HG03439 (cell line): ENCODE data around the gene IFIH1.

Source experiments
- ATAC-seq: cut with Tn5 transposase; IDR thresholded peaks from one replicate; pipeline ENCODE4 v1.9.1; 2021; ENCODE audit warnings: mild to moderate bottlenecking, moderate library complexity; ENCODE audit not compliant: unreplicated experiment

The IFIH1 gene

DNA sequence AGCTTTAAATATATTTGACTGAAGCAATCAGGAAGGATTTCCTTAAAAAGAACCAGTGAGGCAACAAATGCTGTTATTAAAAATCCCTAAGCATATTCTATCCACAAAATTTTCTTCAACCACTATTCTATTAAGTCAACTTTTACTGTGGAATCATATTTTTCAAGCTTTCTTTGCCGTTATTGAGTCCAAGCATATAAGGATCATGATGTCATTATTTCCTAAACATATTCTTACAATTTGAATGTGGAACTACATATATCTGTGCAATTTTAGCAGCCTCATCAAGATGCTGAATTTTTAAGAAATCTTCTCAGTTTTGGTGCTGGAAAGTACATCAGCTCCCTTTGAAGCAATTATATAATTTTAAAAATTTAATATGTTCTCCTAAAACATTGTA is 5.6 kb downstream of the IFIH1 start:
- ATAC-seq: no peak

DNA sequence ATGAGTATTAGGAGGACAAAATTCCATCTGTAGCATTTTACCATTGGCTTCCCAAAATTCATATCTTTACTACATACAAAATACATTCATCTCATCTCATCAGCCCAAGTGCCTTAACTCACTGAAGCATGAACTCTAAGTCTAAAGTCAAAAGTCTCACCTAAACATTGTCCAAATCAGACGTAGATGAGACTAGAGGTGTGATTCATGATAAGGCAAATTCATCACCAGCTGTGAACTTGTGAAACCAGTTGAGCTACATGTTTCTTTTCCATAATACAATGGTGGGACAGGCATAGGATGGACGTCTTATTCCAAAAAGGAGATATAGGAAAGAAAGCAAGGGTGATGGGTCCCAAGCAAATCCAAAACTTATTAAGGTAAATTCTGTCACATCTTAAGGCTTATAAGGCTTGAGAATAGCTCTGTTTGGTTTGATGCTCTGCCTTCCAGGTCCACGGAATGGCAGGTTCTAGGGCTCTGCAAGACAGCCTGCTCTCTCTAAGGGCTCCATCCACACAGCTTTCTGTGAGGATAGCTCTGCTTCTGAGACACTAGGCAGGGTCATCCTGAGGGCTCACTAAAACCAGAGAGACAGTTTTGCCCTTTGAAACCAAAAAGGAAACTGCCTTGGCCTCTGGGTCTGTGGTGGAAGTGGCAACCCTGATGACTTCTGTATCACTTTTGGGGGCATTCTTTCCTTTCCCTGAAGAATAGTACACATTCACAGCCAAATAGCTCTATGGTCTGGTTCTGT is 9.6 kb downstream of the IFIH1 start:
- peak; percentile 61 for ATAC-seq

DNA sequence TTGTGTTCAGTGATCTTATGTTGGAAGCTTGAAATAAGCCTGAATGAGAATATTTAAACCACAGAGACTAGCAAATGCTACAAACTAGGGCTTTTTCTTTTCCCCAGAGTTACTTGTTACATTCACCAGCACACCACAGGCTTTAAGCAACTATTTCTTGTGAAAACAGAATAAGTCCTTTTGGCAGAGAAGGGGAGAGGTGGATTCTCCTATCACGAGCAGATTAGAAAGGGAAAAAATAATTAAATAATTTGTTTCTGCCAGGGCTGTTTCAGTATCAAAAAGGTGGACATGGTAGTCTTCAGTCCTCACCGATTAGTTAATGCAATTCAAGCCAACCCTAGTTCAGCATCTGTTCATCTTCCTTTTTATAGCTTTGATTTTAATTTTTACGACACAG is 12.6 kb downstream of the IFIH1 start:
- ATAC-seq: no peak

DNA sequence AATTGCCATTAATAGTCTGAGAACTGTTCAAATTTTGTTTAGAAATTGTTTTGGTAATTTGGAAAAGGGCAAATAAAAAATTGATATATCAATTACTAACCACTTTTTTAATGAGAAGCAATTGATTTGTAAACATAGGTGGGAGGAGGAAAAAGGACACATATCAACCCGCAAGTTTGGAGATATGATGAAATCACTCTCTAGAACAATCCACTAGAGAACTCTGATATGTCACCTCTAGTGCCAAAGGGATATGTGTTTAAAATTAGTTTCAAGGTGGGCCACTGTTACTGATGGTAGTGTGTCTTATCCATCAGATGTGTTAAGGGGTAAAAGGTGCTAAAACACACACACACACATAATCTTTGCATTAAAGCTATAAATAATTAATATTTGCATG is 16.6 kb downstream of the IFIH1 start:
- no peak for ATAC-seq

DNA sequence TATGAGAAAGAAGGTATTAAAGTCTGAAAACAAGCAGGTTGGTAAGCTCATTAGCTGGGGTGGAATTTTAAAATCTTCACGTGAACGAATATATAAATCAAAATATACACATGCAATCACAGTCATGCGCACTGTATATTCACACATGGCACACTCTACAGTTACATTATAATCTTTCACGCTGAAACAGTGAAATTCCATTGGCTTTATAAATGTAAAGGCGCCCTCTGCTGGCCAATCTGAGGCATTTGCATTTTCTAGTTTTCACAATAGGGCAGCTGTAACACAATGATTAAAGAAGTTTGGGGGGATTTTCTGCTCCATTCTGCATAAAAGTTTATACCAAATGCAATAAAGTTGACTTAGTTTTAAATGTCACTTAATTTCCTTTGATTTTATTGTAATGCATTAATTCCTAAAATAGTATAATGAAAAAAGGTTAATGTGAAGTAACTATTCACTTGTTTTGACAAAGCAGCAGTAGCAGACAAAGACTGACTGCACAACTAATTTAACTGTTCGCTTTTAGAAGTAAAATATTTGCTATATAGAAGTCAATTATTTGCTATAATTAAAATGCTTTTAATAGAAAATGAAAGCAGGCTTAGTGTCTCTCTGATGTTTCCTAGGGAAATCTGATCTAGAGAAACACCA is 17.2 kb downstream of the IFIH1 start:
- peak; percentile 65 for ATAC-seq

DNA sequence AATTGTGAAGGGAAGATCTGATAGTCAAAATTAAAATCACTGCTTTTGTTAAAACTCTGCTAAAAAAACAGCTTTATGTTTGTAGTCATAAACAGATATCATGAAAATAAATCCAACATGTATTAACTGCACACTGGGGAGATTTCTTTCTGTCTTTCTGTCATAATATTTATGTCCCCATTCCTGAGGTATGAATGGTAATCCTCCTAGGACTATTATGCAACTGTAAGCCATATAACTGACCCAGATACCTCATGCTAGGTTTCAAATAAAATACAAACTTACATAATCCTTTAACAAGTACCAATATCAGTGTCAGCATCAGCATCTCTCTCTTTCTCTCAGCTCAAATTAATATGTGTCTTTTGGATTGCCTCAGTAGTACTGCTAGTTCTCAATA is 18.2 kb downstream of the IFIH1 start:
- ATAC-seq: no peak

DNA sequence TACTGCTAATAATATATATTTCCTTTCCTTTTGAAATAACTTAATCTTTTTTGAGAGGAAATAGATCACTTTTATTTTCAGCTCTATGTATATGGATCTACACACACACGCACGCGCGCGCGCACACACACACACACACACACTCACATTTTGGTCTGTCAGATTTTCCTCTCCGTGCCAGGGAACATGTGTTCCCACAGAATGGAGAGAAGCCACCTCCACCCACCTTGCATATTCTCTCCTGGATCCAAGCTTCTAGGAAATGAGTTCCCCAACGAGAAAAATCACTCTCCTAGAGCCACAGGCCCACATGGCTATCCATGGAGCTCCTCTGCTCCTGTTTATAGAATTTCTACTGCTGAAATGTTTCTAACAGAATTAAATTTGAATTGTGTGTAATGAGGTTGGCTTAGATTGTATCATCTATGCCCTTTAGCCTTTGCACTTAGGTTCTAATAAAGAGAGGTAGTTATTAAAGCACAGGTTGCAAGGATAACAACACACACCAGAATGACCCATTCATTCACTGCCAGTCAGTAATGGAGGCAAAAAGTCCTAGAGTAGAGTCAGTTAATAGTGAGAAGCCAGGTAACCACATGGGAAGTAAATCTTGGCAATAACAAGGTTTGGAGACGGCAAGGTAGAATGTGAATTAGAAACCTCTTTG is 19.7 kb downstream of the IFIH1 start:
- ATAC-seq: no peak

DNA sequence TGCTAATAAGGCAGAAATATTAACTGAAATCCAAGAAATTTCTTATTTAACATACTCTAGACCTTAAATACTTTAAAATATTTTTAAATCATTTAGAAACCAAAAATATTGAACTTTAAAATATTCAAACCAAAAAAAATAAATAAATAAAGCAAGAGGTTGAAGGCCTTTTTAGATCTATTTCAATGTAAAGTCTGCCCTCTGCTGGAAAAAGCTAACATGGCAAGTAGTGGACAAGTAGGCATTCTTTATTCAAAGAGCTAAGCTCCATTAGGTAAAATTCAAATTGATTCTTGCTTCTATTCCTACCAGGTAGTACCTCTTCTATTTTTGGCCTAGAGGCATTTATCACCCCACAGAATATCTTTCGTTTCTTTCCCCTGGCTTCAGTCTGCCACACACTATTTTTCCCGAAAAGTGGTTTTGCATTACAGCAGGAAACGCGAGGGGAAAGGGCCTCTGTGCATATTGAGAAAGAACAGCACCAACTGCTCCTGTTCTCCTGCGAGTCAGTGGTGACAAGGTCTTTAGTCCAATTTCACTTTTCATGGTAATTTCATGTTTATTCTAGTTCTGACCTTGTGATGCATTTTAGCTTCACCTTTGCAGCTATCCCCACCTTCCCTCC is 20.4 kb downstream of the IFIH1 start:
- ATAC-seq: peak; percentile 71

DNA sequence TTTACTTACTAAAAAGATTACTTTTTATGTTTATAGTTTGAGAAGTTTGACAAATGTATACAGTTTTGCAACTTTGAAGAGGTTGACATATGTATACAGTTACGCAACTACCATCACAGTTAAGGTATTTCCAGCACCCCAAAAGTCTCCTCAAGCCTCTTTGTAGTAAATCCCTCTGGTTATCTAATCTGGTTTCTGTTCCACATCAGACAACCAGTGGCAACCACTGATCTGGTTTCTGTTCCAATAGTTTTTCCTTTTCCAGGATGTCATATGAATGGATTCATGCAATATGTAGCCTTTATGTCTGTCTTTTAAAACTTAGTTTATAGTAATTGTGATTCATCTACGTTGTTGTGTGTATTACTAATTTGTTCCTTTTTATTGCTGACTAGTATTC is 23.5 kb downstream of the IFIH1 start:
- no peak for ATAC-seq

DNA sequence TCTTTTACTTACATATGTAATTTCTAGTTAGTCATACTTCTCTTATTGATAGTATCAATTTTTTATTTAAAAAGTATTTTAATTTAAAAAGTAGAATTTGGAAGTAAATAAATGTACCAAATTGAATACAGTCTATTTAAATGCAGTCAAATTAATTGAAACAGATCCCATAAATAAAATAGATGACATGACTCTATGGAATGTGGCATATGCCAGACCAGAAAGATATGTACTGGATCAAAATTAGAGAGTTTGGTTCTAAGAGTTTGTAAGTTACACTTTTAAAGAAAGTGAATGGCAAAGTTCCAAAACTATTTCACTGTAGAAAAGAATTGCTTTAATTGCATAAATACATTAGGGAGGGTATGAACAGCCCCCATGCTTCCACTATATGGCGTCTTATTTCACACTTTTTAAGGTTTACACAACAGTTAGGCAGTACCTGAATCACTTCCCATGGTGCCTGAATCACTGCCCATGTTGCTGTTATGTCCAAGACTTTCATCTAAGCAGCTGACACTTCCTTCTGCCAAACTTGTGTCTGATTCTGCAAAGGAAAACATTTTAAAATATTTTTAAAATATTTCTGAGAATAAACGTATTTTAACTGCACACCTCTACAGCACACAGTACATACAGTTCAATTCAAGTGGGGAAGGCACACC is 25.2 kb downstream of the IFIH1 start:
- ATAC-seq: no peak

DNA sequence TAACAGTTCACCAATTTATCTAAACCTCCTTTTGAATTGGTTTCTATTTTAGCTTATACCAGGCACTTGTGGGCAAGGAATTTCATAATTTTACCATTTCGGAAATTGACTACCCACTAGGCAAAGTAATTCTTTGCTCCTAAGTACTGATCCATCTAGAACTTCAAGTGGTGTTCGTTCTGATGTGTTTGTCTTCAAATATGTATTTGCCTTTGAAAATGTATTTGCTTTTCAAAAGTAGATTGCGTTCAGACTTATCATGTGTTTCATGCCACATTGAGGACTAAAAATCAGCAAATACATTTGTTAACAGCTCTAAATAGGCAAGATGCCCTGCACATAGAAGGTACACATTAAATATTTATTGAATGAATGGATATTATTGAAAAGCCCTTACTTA is 26.7 kb downstream of the IFIH1 start:
- ATAC-seq: no peak

DNA sequence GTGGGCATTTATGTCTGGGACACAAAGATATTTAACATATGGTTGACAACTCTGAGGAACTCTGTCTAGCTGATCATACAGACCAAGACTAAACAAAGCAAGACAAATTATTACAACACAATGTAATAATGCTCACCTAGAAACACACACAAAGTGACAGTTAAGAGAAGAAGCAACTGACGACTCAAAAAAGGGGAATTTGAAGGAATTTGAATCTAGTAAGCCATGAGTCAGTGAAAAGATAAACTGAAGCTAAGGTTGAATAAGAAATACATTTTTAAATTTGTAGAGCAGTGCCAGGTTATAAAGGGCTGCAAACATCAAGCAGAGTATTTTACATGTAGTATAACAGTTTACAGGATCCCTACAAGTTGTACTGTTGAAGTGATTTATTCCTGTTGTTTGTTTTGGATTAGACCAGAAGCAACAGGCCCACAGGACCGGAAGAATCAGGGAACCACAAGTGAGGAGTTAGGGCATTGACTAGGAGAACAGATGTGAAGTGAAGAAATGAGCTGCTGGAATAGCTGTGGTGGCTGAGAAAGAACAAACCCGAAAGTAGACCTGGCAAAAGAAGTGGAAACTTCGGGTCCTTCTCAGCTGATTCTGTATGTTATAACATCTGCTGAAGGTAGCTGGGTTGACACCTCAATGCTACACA is 35.6 kb downstream of the IFIH1 start:
- no peak for ATAC-seq

DNA sequence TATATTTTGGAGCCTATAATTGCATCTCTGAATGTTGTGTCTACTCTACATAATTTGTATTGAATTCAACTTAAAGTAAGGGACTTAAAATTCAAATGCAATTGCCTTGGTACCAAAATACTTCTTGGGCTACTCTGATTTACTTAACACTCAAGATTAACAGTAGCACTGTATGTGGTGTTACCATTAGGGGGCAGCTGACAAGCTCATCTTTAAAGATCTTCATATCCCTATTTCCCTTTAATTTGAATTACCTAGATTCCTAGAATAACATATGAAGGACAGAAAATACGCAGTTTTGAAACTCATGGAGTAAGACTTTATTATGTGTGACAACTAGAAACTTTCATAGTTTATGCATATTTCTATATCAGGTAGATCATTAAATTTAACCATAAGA is 37.8 kb downstream of the IFIH1 start:
- no peak for ATAC-seq

DNA sequence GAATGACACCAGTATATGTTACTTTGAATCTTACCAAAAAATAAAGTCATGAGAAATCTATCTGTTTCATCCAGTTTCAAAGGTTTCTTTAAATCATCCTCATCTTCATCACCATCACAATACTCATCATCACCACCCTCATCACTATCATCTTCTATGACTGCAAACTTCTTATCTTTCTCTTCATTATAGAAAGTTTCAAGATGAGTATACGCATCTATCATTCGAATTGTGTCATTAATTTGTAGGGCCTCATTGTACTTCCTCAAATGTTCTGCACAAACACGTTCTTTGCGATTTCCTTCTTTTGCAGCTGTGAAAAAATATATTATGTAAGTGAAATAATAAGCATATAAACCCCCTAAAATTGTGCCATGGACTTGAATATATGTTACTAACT is 41.1 kb downstream of the IFIH1 start:
- ATAC-seq: no peak

DNA sequence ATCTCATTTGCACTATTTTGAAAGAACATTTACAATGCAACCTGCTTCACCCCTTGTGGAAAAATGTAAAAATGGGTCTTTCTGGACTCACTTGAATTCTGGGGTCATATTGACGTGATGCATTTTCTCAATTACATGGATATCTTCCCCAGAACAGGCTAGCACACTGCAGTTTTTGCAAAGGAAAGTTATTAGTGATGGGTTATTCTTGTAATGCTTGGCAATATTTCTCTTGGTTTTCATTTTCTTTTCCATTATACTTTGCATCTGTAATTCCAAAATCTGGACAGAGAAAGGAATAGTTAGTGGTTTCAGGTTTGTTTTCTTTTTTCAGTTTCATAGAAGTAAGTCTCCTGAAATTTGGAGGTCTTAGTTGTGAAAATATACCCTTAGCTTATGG is 50.5 kb downstream of the IFIH1 start:
- no peak for ATAC-seq

DNA sequence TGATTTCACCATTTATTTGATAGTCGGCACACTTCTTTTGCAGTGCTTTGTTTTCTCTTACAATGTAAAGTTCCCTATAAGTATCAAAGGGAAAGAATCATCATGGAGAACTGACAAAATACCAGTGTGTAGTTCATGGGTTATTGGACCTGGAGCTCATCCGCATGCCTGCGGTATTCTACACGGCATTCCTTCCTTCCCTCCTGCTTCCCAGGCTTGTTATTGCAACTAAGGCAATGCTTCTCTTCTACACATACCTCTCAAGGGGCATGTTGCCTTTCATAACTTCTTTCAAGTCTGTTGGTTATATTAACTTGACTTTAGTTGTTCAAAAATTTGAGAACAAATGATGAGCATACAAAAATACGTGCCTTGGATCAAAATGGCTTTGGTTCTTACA is 51.0 kb downstream of the IFIH1 start:
- ATAC-seq: no peak

DNA sequence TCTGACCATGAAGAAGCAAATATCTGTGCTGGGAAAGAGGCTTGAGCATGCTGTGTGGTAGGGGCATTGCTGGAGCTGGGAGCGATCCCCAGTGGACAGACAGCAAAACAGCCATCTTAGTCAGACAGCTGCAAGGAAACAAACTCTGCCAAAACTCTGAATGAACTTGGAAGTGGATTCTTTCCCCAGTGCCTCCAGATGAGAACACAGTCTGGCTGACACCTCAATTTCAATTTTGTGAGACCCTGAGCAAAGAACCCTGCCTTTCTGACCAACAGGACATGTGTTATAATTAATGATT is 52.1 kb downstream of the IFIH1 start:
- ATAC-seq: no peak

DNA sequence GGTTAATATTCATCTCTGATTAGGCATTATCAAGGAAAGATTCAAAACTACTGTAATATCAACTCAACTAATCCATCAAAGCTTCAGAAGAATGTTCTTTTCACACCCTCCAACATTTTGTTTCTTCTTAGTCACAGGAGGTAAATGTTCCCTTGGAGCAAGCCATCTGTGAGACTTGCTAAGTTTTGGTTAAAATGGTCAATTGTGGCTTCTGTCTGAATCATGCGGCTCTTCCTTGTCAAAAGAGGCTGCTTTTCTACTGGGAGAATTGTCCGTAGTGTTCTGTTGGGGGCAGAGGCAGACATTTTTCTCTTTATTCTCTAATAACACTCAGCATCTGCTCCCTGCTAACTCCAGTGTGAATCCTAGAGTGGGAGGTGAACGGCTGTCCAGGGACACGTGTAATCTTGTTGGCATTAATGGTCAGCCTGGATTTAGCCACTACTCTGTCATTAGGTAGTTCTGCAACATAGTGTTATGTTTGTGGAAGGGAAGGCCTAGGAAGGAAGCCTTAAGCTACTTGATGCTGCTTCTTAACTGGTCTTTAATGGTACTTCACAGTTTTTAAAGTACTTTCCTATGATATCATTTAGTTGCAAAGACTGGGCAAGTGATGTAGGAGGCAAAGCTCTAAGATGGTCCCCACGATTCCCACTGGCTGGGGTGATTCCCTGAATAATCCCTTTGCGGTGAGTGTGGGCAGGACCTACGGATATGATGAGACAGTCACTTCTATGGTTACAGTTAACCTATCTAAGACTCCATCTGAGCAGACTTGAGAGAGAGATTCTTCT is 52.6 kb downstream of the IFIH1 start:
- ATAC-seq: no peak

DNA sequence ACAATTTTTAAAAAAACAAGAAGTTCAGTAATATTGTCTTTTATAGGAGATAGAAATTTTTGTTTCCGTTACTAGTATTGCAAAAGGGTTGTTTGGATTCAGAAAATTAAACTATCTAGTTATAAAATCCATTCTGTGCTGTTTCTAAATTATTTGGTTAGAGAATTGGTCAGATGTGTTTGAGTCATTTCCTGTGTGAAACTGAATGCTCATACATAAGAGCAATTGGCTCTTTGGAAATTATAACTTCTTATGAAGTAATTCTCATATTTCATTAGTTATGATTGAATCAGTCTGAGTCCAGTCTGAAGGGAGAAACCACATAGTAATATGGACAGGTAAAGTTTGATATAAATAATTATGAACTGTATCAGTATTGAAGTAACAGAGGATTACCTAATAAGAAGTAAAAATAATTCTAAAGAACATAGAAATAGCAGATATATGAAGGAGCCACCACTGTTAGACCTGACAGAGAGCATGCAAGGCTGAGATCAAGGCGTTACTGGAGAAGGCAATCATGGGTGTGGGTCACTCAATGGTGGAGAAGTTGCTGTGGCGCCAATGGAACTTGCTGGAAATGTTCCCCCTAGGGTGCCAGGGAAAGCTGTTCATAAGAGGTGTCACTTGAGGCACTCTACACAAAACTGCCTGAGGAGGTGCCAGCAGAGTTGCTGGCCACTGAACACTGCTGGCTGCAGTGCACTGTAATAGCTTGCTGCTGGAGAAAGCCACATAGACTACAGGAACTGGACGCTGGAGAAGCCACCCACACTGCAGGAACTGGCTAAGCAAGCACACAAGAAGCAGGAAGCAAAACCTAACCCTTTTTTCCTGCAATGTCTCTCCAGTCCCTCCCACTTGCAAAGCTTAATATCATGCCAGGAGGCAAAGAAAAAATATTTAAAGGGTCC is 57.2 kb downstream of the IFIH1 start:
- peak; percentile 55 for ATAC-seq
